KOPT-K1 (cell line): Measurements from ENCODE around the gene C1RL.
A peak's percentile ranks its signal among the peaks of the same experiment; 100 is the strongest.

ENCODE experiments used
- H3K27ac ChIP-seq: fragments of 200-600 bp; sonication (generic); 2 replicates; pipeline ENCODE4 v1.5.1; 2016; ENCODE audit warnings: antibody characterized with exemption, mild to moderate bottlenecking, low read depth, low read length; ENCODE audit not compliant: poor library complexity, severe bottlenecking
- H3K36me3 ChIP-seq: fragments of 200-600 bp; sonication (generic); 2 replicates; pipeline ENCODE4 v1.5.1; 2017; ENCODE audit warnings: antibody characterized with exemption, mild to moderate bottlenecking, low read length, moderate library complexity; ENCODE audit not compliant: insufficient read depth
- H3K9me3 ChIP-seq: fragments of 200-600 bp; sonication (generic); 2 replicates; pipeline ENCODE4 v1.5.1; 2017; ENCODE audit warnings: antibody characterized with exemption, low read length, mild to moderate bottlenecking; ENCODE audit not compliant: insufficient read depth, poor library complexity, severe bottlenecking

C1RL gene

DNA sequence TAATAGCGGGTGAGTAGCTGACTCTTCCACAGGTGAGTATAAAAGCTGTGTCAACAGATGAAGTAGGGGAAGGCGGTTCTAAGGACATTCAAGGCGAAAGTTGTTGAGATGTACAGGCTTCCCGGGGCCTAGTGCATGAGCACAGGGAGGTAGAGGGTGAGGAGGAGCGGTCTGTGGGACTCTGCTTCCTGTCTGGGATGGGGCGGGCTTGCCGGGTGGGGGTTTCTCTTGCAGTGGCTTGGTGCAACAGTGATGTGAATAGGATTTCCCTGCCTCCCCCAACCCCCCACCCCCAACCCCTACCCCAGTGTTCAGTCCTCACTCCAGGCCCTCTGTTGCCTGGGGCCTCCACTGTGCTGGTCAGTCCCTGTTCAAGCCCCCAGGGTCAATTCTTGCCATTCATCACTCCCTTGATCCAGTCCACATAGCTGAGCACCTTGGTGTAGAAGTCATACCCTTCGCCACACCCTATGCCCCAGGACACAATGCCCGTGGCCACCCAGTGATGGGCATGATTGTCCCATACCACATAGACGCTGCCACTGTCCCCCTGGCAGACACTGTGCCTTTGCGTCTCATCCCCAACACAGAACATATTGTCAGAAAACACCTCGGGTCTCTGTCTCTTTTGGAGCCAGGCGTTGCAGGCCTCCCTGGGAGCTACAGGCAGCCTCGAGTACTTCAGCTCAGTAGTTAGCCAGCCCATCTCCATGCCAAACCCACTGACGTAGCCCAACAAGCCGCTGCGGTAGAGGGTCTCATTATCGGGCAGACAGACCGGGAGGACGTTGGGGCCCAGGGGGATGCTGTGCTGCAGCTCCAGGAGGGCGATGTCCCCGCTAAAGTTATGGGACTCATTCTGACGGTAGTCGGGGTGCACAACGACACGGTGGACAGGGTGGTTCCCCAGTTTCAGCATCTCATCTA, 12.7 kb downstream of the C1RL start:
- Histone ChIP-seq H3K36me3 (no peaks in the 10 kb centered on the region), H3K27ac (no peak overlapping the region), H3K9me3 (no peaks in the 10 kb centered on the region)

DNA sequence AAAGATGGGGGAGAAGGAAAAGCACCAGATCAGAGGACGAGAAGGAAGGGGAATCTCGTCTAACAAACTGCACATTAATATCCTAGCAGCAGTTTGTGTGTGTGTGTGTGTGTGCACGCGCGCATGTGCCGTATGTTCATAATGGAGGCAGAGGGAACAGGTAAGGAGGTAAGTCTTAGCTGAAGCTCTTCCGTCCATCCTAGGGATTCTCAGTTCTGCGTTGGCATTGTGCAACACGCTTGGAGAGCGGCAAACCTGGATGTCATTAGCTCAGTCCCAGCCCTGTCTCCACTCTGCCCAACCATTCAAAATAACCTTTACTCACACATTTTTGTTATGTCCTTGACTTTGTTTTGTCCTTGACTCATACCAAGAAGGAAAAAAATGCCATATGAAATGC, 15.1 kb downstream of the C1RL start:
- Histone ChIP-seq H3K27ac (no peak overlapping the region), H3K36me3 (no peaks in the 10 kb centered on the region), H3K9me3 (no peaks in the 10 kb centered on the region)

DNA sequence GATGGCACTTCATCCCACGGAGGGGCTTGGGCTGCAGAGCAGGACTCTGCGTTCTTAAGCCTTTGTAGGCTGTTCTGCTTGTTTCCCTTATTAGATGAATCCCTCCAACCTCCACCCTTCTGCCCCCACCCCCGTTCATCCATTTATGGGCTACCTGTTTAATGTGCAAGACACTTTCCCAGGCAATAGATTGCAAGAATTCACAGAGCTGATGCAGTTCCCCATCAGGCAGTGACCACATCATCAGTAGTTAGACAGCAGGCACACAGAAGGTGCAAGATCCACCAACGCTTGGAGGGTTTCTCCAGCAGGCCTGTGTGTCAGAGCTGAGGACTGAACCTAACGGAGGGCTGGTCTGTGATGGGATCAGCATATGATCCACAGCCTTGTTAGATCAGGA, 15.5 kb downstream of the C1RL start:
- Histone ChIP-seq H3K9me3 (no peaks in the 10 kb centered on the region), H3K27ac (no peak overlapping the region), H3K36me3 (no peaks in the 10 kb centered on the region)

DNA sequence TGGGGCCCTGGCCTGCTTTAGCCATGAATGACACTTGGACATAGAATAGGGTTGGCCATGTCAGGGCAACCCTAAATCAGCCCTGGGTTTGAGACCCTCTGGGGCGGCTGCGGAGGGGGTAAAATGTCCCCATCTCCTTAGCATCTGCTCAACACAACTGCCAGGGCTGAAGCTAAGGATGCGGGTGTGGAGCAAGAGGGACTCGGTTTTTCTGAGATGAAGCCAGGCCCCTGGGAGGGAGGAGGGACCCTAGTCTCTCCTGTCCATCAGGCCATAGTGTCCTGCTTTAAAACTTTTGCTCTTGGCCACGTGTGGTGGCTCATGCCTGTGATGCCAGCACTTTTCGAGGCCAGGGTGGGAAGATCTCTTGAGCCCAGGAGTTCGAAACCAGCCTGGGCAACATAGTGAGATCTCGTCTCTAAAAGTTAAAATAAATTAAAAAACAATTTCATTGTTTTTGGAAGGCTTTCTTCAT, 16.0 kb downstream of the C1RL start:
- Histone ChIP-seq H3K9me3 (no peaks in the 10 kb centered on the region), H3K27ac (no peak overlapping the region), H3K36me3 (no peaks in the 10 kb centered on the region)

DNA sequence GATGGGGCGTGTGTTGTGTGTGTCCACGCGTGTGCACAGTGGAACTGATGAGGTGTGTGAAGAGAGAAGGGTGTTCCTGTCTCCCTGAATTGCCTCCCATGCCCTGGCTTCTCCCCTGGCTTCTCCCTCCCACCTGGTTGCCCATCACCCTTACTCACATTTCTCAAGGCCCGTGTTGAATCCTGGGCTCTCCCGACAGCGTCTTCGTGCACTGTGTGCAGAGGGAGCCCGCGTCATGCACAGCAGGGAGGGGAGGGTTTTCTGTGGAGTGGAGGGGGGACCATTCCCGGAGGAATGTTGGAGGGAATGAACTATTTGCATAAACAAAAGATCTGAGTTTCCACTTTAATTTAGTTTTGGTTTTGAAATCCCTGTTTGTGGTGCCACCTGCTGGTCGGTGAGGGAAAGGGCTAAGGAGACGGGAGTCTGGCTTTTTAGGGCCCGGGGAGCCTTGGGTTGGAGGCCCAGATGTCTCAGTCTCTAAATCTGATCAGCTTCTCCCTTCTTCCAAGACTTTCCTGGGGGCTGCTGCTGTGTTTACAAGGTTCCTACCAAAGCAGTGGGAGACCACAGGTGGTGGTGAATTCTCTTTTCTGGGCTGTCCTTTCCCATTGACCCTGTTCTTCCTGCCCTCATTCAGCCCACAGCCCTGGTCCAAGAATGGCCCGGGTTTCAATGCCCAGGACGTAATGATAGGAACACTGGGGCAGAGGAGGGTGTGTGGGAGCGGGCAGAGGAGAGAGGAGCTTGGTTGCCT, 16.6 kb downstream of the C1RL start, which contains the start of gene C1R:
TSS of gene C1R (minus strand) at position 217 of the 757 bp plus-strand sequence. CDS start at position 160, 57 bp downstream.
- no peaks in the 10 kb centered on the region for H3K36me3 ChIP-seq
- no peaks in the 10 kb centered on the region for H3K9me3 ChIP-seq
- peak within 1 kb of the TSS; percentile 41 for H3K27ac ChIP-seq

DNA sequence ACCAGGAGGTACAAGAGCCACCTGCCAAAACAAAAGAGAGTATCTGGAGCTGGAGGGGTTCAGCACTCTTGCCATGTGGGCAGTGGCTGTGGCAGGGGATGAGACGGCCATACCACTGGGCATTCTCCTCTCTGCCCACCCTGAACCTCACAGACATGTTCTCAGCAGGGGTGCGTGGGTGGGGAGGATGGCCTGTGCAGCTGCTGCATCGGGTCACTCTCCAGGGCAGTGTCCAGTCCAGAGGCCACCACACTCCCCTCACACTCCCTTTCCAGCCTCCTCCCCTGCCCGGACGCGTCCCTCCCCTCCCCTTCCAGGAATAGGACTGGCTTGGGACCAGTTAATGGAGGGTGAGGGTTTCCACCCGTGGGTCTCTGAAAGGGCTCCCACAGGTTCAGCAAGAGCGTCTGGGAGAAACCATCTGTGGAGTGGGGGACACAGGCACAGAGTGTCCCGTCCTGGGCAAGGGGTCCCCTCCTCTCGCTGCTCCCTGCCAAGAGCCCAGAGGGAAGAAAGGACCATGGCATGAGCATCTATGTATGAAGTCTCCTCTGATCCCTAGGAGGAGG, 17.3 kb downstream of the C1RL start:
- Histone ChIP-seq H3K9me3 (no peaks in the 10 kb centered on the region), H3K27ac (peak overlapping the region; percentile 41), H3K36me3 (no peaks in the 10 kb centered on the region)

DNA sequence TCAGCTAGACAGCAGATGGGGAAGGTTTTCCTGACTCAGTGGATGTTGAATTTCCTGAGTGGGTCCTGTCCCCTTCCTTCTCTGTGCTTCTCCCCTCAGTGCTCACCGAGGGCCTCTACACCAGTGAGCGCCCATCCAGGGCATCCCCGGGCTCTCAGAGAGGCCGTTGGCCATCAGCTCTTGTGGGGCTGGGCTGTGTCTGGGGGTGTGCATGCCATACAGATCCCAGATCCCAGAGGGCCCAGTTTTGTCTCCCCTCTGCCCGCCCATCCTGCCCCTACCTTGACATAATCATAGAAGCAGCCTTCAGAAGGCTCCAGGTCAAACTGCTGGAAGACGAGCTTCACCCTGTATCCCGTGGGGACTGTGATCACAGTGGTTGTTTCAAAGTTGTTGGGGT, 17.8 kb downstream of the C1RL start:
- Histone ChIP-seq H3K9me3 (no peaks in the 10 kb centered on the region), H3K27ac (no peak overlapping the region), H3K36me3 (no peaks in the 10 kb centered on the region)

DNA sequence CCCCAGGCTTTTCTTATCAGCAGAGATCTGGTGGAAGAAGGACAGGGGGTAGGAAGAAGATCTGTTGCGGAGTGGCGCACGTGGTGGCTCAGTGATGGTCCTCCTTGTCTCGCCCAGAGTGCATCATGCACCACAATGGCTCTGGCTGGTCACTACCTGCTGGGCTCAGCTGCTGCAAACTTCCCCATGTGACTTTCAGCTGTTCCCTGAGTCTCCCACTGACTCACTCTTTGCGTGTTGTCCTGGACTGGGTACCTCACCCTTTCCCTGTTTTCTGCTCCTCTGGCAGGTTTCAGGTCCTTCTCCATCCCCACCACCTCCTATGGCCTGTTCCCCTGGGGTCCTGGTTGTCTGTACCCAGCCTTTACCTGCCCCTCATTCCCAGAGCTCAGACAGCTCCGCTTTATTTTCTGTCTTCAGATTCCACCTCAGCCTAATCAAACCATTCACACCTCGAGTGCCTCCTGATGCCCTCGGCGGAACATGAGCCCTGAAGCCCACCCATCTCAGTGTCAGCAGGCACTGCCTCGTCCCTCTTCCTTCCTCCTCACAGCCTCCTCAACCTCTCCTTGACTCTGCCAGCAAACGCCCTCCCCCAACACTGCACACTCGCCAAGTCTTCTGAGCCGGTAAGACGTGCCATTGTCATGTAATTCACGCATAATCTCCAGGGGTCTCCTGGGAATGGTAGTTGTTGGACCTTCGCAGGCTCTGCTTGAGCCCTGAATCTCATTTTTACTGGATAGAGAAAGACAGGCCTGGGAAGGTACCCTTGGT, 18.6 kb downstream of the C1RL start:
- Histone ChIP-seq H3K36me3 (no peaks in the 10 kb centered on the region), H3K9me3 (no peaks in the 10 kb centered on the region), H3K27ac (no peak overlapping the region)

DNA sequence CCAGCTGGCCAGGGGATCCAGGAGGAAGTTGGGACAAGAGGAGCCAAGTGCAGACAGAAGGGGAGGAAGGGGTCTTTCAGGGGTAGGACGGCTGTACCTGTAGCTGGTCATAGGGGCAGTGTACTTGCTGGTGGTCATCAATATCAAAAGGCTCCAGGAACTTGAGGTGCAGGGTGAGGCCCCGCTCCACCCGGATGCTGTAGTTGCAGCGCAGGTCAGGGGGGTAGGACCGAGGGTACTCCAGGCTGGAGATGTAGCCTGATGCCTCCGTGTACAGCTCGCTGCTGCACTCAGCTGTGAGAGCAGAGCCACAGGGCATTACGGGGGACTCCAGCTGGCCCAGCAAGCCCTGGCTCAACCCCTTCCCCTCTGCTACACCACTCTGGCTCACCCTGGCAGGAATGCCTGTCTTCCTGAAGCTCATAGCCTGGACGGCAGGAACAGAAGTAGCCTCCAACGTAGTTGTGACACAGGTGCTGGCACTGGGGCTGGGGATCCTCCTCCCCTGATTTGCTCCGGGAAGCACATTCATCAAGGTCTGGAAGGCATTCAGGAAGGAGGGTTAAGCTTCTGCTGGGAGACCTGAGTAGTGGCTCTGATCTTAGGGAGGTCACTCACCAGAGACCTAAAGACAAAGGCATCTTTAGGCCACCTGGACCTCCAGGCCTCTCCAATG, 19.7 kb downstream of the C1RL start:
- no peaks in the 10 kb centered on the region for H3K9me3 ChIP-seq
- H3K36me3 ChIP-seq, result no peaks in the 10 kb centered on the region; the same call in 1 of the 2 replicates
- no peak overlapping the region for H3K27ac ChIP-seq

DNA sequence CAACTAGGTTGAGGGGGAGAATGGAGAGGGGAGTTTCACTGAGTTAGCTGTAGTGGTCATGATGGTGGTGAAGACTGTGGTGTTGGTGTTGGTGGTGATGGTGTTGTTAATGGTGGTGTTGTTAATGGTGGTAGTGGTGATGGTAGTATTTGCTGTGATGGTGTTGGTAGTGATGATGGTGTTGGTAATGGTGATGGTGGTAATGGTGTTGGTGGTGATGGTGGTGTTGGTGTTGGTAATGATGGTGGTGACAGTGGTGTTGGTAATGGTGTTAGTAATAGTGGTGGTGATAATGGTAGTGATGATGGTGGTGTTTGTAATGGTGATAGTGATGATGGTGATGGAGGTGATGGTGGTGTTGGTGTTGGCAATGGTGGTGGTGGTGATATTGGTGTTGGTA, 25.9 kb downstream of the C1RL start:
- Histone ChIP-seq H3K9me3 (no peaks in the 10 kb centered on the region), H3K27ac (no peak overlapping the region), H3K36me3 (no peaks in the 10 kb centered on the region; the same call in 1 of the 2 replicates)

DNA sequence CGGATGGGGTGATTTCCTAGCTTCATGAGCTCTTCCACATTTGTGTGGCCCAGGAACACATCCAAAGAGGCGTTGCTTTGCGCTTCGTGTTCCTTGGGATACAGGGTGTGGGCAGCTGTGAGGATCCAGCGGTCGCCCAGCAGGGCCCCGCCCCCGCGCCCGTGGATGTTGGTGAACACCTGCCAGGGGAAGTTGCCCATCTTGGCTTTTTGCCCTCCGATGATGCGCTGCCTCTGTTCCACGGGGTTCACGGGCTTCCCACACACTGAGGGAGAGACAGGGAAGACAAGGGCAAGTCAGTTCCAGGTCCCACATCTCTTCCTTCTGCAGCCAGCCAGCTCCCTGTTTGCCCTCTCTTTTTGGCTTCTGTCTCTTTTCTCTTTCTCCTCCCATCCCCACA, 28.0 kb downstream of the C1RL start:
- no peak overlapping the region for H3K27ac ChIP-seq
- no peaks in the 10 kb centered on the region; the same call in 1 of the 2 replicates for H3K36me3 ChIP-seq
- H3K9me3 ChIP-seq, result no peaks in the 10 kb centered on the region

DNA sequence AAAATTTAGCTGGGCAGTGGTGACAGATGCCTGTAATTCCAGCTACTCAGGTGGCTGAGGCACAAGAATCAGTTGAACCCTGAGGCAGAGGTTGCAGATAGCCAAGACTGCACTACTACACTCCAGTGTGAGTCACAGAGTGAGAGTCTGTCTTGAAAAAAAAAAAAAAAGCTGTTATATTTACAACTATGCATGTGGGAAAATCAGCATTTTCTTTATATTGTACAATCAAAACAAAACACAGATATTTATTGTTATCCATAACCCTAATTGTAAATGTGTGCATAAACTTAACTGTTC, 29.2 kb downstream of the C1RL start:
- no peak overlapping the region for H3K27ac ChIP-seq
- H3K9me3 ChIP-seq, result no peaks in the 10 kb centered on the region
- no peaks in the 10 kb centered on the region; the same call in 1 of the 2 replicates for H3K36me3 ChIP-seq

DNA sequence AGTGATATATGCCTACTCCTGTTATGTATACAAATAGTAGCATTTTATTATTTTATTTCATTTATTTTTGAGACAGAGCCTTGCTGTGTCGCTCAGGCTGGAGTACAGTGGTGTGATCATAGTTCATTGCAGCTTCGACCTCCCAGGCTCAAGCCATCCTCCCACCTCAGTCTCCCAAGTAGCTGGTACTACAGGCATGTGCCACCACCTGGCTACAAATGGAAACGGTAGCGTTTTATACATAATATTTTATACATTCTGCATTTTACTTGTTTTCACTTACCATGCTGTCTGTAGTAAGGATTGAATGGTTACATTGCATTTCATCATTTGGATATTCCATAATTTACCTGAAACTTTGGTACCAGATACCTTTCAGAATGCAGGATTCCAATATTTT, 30.9 kb downstream of the C1RL start:
- H3K36me3 ChIP-seq, result no peaks in the 10 kb centered on the region
- no peak overlapping the region for H3K27ac ChIP-seq
- no peaks in the 10 kb centered on the region for H3K9me3 ChIP-seq

DNA sequence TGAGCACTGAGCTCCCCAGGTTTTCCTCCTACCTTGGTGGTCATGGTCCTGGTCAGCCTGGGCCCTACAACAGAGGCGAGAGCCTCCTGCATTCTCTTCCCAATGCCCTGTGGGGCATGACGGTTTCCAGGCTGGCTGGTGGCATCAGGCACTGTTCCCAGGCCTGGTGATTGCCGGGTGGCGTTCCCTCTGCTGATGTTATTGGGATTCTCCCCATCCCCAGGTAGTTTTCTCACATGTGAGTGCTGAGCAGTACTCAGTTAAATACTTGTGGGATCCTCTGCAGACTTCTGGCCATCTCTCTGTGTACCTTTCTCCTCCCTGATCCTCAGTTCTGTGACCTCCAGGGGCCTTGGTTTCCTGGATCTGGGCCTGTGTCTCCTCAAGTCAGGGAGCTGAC, 32.5 kb downstream of the C1RL start:
- H3K9me3 ChIP-seq, result no peaks in the 10 kb centered on the region
- no peak overlapping the region for H3K27ac ChIP-seq
- no peaks in the 10 kb centered on the region for H3K36me3 ChIP-seq
